Ureter (tissue), 1 donor: Measurements from ENCODE around the gene TP53RK. TPM values are rescaled to one million over a fixed set of nuclear protein-coding genes. Genes with fewer than 3 reads are reported as not detected.
A peak's percentile ranks its signal among the peaks of the same experiment; 100 is the strongest.
"Not testable (repeated sequence)": the region's sequence is repeated elsewhere in the genome, so short reads cannot be mapped to it uniquely, and the experiment has no call there.

ENCODE experiments used
- DNase-seq: peaks from one replicate; pipeline ENCODE4 v3.0.0-alpha.2; 2020; ENCODE audit warnings: low spot score
- total RNA-seq: library from RNA; stranded (reverse); gene quantifications from one replicate; pipeline ENCODE4 v1.2.4, GENCODE V29; 2023
- donor health status: DM: yes; HTN: yes; CAD: no.

The TP53RK gene
- total RNA-seq, 1 donor from 2014 or later = 13.5 TPM

DNA sequence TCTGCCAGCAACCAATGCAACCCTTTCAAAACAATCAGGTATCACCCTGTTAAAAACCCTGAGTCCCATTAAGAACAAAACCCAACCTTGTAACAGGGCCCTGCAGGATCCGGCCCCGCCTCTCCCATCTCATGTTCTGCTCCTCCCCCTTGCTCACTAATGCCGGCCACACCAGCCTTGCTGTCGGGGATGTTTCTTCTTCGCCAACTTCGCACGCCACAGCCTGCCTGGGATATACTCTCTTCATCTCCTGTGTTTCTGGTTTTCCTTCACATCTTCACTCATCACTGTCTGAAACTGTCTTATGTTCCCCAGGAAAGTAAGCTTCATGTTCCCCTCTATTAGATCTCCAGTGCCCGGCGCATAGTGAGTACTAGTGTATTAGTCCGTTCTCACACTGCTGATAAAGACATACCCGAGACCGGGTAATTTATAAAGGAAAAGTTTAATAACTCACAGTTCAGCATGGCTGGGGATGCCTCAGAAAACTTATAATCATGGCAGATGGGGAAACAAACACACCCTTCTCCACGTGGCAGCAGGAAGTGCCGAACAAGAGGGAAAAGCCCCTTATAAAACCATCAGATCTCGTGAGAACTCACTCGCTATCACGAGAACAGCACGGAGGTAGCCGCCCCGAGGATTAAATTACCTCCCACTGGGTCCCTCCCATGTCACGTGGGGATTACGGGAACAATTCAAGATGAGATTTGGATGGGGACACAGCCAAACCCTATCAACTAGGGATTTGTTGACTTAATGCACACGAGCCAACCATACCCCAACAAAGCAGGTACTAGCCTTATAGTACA is 5.1 kb downstream of the TP53RK start:
- peak; percentile 68 for DNase-seq

DNA sequence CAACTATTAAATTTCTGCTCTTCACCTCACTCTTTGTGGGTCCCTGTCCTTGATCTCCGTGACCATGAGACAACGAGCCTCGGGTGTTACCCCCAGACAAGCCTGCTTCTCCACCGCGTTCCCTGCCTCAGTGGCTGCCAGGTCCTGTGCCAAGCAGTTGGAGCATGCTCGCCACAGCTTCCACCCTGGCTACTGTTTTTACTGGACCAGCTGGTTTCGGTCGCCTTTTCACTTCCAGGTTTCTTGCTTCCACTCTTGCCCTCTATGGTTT is 5.6 kb downstream of the TP53RK start:
- no peak for DNase-seq

- DNase-seq = no peak
Observed at GRCh38 chr20:46683011-46683667, 6.1 kb downstream of the TP53RK start.

DNA sequence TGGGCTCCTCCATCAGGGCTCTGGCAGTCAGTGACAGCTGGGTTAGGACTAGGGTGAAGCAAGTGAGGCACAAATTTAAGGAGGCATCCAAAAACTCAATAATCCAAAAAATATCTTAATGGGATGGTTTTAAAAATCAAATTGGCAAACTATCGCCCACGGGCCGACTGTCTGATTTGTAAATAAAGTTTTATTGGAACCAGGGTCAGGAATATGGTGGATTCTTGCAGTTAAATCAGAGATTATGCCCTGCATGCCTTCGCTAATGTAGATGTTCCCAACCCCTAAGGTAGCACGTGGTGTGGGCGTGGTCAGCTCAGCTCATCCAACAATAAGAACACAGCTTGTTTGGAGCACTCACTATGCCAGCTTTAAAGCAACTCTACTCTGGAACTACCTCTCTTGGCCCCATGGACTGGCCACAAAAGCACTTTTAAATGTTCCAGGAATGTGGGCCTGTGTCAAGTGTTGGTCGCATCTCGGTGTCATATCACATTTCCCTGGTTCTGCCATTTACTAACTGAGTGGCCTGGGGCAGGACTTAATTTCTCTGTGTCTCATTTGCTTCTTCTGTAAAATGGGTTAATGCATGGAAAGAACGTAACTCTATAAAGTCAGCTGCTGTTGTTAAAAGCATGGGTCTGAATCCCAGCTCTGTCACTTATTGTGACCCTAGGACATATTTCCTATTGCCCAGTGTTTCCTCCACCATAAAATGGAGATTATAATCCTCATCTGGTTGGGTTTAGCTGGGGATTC is 7.0 kb downstream of the TP53RK start:
- DNase-seq = no peak

- DNase-seq = peak; percentile 74
Observed at GRCh38 chr20:46681032-46681854, 8.0 kb downstream of the TP53RK start.

GRCh38 chr20:46680684-46681031 is 8.6 kb downstream of the TP53RK start:
- no peak for DNase-seq

DNA sequence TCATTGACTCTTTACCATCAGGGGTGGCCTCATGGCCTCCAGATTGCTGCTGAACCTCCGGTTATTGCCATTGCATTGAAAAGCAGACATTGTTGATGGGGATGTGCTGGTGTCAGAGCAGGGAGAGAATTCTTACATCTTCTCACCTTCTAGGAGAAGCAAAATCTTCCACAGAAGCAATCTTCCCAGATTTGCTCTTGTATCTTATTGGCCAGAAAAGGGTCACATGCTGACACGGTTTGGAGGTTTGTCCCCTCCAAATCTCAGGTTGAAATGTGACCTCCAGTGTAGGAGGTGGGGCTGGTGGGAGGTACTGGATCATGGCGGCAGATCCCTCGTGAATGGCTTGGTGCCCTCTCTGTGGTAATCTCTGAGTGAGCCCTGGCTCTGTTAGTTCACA is 10.7 kb downstream of the TP53RK start:
- no peak for DNase-seq

DNA sequence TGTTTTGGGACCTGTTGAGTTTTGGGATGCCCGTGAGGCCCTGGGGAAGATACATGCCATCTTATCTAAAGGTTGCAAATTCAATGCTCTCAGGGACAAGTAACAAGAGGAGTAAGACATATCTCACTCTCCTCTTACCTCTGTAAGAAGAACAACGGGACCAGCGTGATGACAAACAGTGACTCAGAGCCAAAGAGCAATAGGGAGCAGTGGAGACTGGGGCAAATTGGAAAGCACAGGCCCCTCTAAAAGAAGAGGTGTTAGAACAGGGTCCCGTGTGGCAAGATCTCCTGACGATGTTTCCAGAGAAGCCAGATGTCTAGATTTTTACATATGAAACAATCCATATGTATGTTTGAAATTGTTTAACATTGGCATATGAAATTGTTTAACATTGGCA is 11.6 kb downstream of the TP53RK start:
- DNase-seq = no peak

DNA sequence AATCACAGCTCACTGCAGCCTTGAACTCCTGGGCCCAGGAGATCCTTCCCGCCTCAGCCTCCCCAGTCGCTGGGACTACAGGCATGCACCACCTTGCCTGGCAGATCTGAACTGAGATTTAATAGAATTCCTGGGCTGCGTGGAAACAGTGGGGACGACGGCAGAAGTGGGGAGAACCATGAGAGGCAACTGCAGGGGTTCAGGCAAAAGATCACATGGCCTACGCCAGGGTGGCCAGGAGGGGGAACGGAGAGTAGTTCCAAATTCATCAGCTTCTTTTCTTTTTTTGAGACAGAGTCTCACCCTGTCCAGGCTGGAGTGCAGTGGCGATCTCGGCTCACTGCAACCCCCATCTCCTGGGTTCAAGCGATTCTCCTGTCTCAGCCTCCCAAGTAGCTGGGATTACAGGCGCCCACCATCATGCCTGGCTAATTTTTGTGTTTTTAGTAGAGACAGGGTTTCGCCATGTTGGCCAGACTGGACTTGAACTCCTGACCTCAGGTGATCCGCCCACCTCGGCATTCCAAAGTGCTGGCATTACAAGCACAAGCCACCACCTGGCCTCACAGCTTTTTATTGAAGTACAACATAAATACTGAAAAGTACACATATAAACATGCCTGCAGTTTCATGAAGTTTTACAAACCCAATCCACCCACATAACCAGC is 12.5 kb downstream of the TP53RK start:
- not testable (repeated sequence) for DNase-seq

GRCh38 chr20:46674253-46675083 is 14.8 kb downstream of the TP53RK start:
- DNase-seq = no peak

DNA sequence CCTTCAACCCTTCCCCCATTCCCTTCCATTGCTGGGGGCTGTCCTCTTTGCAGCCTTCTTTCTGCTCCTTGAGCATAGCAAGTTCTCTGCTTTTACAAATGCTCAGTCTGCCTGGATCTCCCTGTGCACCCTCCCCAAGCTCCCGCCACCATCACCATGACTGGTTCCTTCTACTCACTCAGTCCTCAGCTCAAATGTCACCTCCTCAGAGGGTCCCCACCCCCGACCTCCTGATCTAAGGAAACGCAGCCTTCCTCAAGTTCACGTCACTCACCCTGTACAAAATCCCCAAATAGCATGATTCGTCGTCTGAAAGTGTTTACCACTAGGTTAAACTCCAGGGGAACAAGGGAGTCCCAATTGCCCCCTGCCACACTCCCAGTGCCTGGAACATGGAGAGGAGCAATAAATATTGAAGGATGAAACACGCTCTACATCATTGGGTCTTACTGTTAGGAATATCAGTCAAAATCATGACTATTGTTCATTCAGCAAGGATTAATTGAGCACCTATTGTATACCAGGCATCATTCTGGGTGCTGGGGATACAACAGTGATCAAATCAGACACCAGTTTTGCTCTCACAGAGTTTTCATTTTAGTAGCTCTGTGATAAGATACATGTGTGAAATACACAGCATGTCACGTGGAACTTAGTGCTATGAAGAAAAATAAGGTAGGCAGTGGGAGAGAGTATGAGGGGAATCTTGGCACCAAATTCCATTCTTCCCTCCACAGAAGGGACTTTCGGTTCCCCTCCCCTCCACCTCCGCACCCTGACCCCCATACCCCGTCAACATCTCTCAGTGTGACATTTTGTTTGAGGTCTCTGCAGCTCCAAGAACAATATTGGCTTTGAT is 15.6 kb downstream of the TP53RK start:
- DNase-seq = no peak

DNA sequence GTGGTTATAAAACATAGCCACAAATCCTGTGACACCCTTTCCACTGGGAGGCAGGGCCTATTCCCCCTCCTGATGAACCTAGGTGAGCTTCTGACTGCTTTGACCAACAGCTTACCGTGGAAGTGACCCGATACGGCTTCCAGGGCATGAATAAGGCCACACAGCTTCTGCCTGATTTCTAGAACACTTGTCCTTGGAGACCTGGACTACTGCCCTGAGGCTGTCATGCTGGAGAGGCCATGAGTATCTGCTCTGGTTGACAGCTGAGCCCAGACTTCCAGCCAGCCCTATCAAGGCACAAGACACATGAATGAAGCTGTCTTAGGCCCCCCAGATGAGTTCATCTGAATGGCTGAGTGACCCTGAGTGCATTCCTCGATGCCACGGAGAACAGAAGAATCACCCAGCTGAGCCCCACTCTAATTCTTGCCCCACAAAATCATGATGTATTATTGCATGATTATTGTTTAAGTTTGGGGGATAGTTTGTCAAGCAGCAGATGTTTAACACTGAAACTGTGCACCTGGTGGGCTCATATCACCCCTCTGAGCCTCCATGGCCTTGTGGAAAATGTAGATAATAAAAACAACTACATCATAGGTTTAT is 16.6 kb downstream of the TP53RK start:
- DNase-seq = no peak

DNA sequence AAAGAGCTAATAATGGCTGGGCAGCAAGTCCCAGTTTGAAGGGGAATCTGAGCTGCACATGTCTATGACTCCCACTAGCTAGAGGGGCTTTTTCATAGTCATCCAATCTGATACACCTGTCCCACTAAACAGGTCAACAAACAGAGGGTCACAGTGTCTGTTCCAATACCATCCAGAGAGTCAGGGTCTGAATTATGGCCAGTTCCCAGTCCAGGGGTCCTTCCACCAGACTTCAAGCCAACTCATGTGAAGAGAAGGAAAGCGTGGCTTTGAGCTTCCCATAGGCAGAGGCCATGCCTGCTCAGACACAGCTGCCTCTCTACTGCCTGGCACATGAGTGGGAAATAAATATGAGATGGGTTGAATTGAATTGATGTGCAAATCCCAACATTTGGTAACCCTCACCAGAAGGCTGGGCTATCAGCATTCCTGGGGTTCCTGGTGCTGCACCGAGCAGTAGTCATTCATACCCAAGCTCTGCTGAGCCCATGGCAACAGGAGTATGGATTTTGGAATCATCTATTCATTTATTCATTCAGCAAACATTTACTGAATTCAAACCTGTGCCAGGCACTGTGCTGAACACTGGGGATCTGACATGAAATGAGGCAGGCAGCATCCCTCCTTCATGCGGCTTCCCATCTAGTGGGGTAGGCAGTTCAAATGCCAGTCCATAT is 17.2 kb downstream of the TP53RK start:
- no peak for DNase-seq

- DNase-seq = no peak
Observed at GRCh38 chr20:46670585-46671584, 18.4 kb downstream of the TP53RK start.

- DNase-seq = no peak
Observed at GRCh38 chr20:46670228-46670584, 19.0 kb downstream of the TP53RK start.

GRCh38 chr20:46666818-46667515 is 22.3 kb downstream of the TP53RK start:
- DNase-seq = no peak

DNA sequence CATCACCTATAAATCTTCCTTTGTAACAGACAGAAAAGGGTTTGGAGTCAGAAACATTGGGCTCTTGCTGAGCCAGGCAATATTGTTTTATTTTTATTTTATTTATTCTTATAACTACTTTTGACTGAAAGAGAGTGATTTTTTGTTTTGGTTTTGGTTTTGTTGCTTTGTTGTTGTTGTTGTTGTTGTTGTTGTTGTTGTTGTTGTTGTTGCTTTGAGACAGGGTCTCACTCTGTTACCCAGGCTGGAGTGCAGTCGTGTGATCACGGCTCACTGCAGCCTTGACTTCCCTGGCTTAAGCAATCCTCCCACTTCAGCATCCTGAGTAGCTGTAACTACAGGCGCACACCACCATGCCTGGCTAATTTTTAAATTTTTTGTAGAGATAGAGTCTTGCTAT is 22.9 kb downstream of the TP53RK start:
- DNase-seq = no peak
